ENCODE results near the gene SCN4A.

SCN4A gene

GRCh38 chr17:63985387-63986140, 12.8 kb upstream of the SCN4A start:
- H3K9ac ChIP-seq (ENCODE audit: low read length), result no peak overlapping the region
- no peak overlapping the region for H3K4me2 ChIP-seq (ENCODE audit: low read length)
- TF ChIP-seq EZH2 (IDR thresholded peaks at IDR 0.05; ENCODE audit: borderline replicate concordance, low read length), result no peak
- TF ChIP-seq, protein P1, sequence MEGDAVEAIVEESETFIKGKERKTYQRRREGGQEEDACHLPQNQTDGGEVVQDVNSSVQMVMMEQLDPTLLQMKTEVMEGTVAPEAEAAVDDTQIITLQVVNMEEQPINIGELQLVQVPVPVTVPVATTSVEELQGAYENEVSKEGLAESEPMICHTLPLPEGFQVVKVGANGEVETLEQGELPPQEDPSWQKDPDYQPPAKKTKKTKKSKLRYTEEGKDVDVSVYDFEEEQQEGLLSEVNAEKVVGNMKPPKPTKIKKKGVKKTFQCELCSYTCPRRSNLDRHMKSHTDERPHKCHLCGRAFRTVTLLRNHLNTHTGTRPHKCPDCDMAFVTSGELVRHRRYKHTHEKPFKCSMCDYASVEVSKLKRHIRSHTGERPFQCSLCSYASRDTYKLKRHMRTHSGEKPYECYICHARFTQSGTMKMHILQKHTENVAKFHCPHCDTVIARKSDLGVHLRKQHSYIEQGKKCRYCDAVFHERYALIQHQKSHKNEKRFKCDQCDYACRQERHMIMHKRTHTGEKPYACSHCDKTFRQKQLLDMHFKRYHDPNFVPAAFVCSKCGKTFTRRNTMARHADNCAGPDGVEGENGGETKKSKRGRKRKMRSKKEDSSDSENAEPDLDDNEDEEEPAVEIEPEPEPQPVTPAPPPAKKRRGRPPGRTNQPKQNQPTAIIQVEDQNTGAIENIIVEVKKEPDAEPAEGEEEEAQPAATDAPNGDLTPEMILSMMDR (IDR thresholded peaks at IDR 0.05; ENCODE audit: low read length), result peak; percentile 53
- H3K79me2 ChIP-seq (ENCODE audit: insufficient read depth, low read length), result no peaks in the 10 kb centered on the region
- no peaks in the 10 kb centered on the region for H3K36me3 ChIP-seq (ENCODE audit: insufficient read depth, low read length)
- H3K4me3 ChIP-seq (ENCODE audit: low read depth, low read length, poor library complexity, severe bottlenecking), result no peak overlapping the region
- no peak overlapping the region for H3K27ac ChIP-seq (ENCODE audit: low read depth, low read length, poor library complexity, severe bottlenecking)
- H3K27me3 ChIP-seq (ENCODE audit: insufficient read depth, low read length), result no peaks in the 10 kb centered on the region; the same call in 1 of the 2 replicates
- no peaks in the 10 kb centered on the region for H3F3A ChIP-seq (ENCODE audit: insufficient read depth, low read length)
- no peak overlapping the region for H2AFZ ChIP-seq (ENCODE audit: low read length)
- H3K9me3 ChIP-seq (ENCODE audit: low read length), result peaks cover 14% of the 10 kb centered on the region
- H3K9me2 ChIP-seq (ENCODE audit: low read depth, low read length), result no peaks in the 10 kb centered on the region
- no peaks in the 10 kb centered on the region for H4K20me1 ChIP-seq (ENCODE audit: insufficient read depth, low read length)
- peaks cover 5% of the 10 kb centered on the region for H3K4me1 ChIP-seq (ENCODE audit: insufficient read depth, low read length, severe bottlenecking)

- Histone ChIP-seq H3K4me3 (ENCODE audit: low read depth, low read length, poor library complexity, severe bottlenecking) (no peak overlapping the region), H3K27ac (ENCODE audit: low read depth, low read length, poor library complexity, severe bottlenecking) (no peak overlapping the region), H3K27me3 (ENCODE audit: insufficient read depth, low read length) (peaks cover 4% of the 10 kb centered on the region; the same call in 1 of the 2 replicates), H2AFZ (ENCODE audit: low read length) (no peak overlapping the region), H3K79me2 (ENCODE audit: insufficient read depth, low read length) (no peaks in the 10 kb centered on the region), H3K4me2 (ENCODE audit: low read length) (no peak overlapping the region), H4K20me1 (ENCODE audit: insufficient read depth, low read length) (no peaks in the 10 kb centered on the region), H3K9ac (ENCODE audit: low read length) (no peak overlapping the region), H3K4me1 (ENCODE audit: insufficient read depth, low read length, severe bottlenecking) (no peaks in the 10 kb centered on the region), H3K9me2 (ENCODE audit: low read depth, low read length) (no peaks in the 10 kb centered on the region), H3K36me3 (ENCODE audit: insufficient read depth, low read length) (no peaks in the 10 kb centered on the region), H3F3A (ENCODE audit: insufficient read depth, low read length) (no peaks in the 10 kb centered on the region), H3K9me3 (ENCODE audit: low read length) (peaks cover 14% of the 10 kb centered on the region)
- TF ChIP-seq, protein P1 (IDR thresholded peaks at IDR 0.05; ENCODE audit: low read length), result no peak
- TF ChIP-seq EZH2 (IDR thresholded peaks at IDR 0.05; ENCODE audit: borderline replicate concordance, low read length), result no peak
These were observed 12.1 kb upstream of the SCN4A start for GRCh38 chr17:63984651-63985386.

DNA sequence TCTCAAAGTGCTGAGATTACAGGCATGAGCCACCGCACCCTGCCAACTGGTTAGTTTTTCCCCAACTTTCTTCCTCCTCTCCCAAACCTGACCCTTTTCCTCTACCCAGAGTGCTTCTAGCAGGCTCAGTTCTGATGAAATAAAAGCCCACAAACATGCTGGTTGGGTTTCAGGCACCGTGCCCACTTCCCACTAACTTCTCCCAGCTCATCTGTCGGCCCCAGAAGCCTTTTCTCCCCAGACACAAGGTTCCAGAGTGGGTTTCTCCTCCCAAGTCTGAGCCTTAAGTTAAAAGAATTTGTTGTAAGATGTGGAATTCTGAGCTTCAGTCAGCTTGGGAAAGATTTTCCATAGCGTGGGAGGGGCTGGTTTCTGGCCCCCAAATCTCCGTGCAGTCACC, 11.5 kb upstream of the SCN4A start:
- H3K36me3 ChIP-seq (ENCODE audit: insufficient read depth, low read length), result no peaks in the 10 kb centered on the region
- no peaks in the 10 kb centered on the region for H3F3A ChIP-seq (ENCODE audit: insufficient read depth, low read length)
- H3K9me3 ChIP-seq (ENCODE audit: low read length), result peaks cover 14% of the 10 kb centered on the region
- no peak overlapping the region for H3K9ac ChIP-seq (ENCODE audit: low read length)
- H3K79me2 ChIP-seq (ENCODE audit: insufficient read depth, low read length), result no peaks in the 10 kb centered on the region
- no peaks in the 10 kb centered on the region for H4K20me1 ChIP-seq (ENCODE audit: insufficient read depth, low read length)
- no peak overlapping the region for H3K4me2 ChIP-seq (ENCODE audit: low read length)
- H3K27ac ChIP-seq (ENCODE audit: low read depth, low read length, poor library complexity, severe bottlenecking), result no peak overlapping the region
- no peak overlapping the region for H3K4me3 ChIP-seq (ENCODE audit: low read depth, low read length, poor library complexity, severe bottlenecking)
- H2AFZ ChIP-seq (ENCODE audit: low read length), result no peak overlapping the region
- no peaks in the 10 kb centered on the region for H3K9me2 ChIP-seq (ENCODE audit: low read depth, low read length)
- no peak for TF ChIP-seq EZH2 (IDR thresholded peaks at IDR 0.05; ENCODE audit: borderline replicate concordance, low read length)
- TF ChIP-seq, protein P1 (IDR thresholded peaks at IDR 0.05; ENCODE audit: low read length), result no peak
- no peaks in the 10 kb centered on the region for H3K4me1 ChIP-seq (ENCODE audit: insufficient read depth, low read length, severe bottlenecking)
- H3K27me3 ChIP-seq (ENCODE audit: insufficient read depth, low read length), result peaks cover 4% of the 10 kb centered on the region; the same call in 1 of the 2 replicates

All from OCI-LY1 (cell line).